MG63 (cell line): ENCODE measurements around the gene ALDH16A1. TPM values are rescaled to one million over a fixed set of nuclear protein-coding genes. Genes with fewer than 3 reads are reported as not detected.
A peak's percentile ranks its signal among the peaks of the same experiment; 100 is the strongest.

Experiments
- DNase-seq: peaks from one replicate; pipeline ENCODE4 v3.0.0-alpha.2; 2020
- H3K27me3 ChIP-seq: fragments of 250-450 bp; sonication (Bioruptor Pico); 2 replicates; pipeline ENCODE4 v1.5.1; 2020; ENCODE audit warnings: mild to moderate bottlenecking, moderate library complexity
- H3K36me3 ChIP-seq: fragments of 250-450 bp; sonication (Bioruptor Pico); 2 replicates; pipeline ENCODE4 v1.5.1; 2020; ENCODE audit warnings: mild to moderate bottlenecking, moderate library complexity
- H3K4me3 ChIP-seq: fragments of 250-450 bp; sonication (Bioruptor Pico); 2 replicates; pipeline ENCODE4 v1.5.1; 2020; ENCODE audit warnings: mild to moderate bottlenecking, moderate library complexity
- H3K9me3 ChIP-seq: fragments of 250-450 bp; sonication (Bioruptor Pico); 2 replicates; pipeline ENCODE4 v1.5.1; 2020; ENCODE audit warnings: mild to moderate bottlenecking, moderate library complexity
- total RNA-seq: library from RNA; depleted of rRNA; stranded (reverse); fragments of >200 nt; shearing (Covaris generic); gene quantifications from 2 replicates; pipeline ENCODE4 v1.2.3, GENCODE V29; 2014; ENCODE audit warnings: low replicate concordance

Gene ALDH16A1
- total RNA-seq, 1 experiment from 2014 or later, result 86.4 TPM

DNA sequence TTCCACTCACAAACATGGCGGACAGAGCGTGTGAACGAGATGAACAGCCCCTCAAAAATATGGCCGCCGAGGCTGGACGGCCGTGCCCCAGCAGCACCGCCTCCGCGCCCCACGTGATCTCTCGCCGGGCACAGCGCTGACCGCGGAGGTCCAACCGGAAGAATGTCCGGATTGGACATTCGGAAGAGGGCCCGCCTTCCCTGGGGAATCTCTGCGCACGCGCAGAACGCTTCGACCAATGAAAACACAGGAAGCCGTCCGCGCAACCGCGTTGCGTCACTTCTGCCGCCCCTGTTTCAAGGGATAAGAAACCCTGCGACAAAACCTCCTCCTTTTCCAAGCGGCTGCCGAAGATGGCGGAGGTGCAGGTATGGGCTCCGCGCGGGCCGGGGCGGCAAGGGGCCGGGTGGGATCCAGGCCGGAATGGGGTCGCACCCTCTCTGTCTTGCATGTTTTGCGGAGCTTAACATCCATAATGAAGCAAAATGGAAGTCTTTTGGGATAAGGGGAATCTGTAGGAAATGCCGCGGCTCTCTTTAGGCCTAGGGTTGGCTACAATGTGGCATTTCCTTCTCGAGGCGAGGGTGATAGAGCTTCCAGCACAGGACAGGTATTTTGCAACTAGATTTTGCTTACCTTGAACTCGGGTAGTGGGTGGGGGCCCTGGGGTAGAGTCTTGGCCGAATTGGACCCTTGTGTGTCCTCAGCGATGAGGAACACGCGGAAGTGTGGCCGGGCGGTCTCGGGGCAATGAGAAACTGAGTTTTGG, 34.4 kb downstream of the ALDH16A1 start, which contains the start of gene RPL13A:
Gene RPL13A, plus strand, starts transcription at position 332 of the 769 bp plus-strand sequence. Its CDS starts 22 bp downstream, at position 354.
- H3K36me3 ChIP-seq, result peaks cover 50% of the 10 kb centered on the region
- H3K4me3 ChIP-seq, result peak within 1 kb of the TSS; percentile 99
- peak; percentile 99 for DNase-seq
- peaks cover 9% of the 10 kb centered on the region for H3K9me3 ChIP-seq
- H3K27me3 ChIP-seq, result peaks cover 4% of the 10 kb centered on the region; the same call in 1 of the 2 replicates

DNA sequence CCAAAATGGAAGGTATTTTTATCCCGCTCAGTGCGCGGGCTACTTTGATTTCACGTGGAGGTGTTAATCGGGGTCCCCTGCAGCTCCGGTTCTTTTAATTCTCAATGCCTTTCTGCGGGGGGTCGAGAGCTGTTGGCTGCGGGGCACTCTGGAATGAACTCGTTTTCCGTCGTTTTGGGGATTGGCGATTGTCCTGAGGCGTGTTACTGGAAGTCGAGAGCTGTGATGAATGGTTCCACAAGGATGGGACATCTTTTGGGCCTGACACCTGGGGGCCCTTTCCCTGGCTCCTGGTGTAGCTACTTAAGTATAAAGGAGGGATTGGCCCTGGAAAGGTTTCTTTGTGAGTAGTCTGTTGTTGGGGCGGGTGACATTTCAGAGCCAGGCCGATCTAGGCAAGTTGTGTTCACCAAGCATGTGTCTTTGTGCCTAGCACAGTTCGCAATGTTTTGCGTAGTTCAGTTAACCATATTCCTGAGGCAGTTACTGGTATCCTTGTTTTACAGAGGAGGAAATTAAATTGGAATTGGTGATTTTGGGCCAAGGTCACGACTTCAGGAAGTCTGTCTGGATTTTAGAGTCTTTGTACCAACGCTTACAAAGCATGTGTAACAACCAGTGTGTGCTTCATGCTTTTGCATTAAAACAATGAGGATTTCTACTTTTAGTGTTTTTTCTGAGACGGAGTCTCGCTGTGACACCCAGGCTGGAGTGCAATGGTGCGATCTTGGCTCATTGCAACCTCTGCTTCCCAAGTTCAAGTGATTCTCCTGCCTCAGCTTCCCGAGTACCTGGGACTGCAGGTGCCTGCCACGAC, 35.2 kb downstream of the ALDH16A1 start:
- peaks cover 58% of the 10 kb centered on the region for H3K36me3 ChIP-seq

GRCh38 chr19:49488863-49489537, 36.0 kb downstream of the ALDH16A1 start:
- no peak for DNase-seq
- H3K36me3 ChIP-seq, result peaks cover 59% of the 10 kb centered on the region
- peaks cover 9% of the 10 kb centered on the region for H3K9me3 ChIP-seq
- H3K27me3 ChIP-seq, result peaks cover 9% of the 10 kb centered on the region; the same call in 1 of the 2 replicates
- H3K4me3 ChIP-seq, result peak overlapping the region; percentile 99

More for the DNA sequence above, 35.2 kb downstream of the ALDH16A1 start:
- Histone ChIP-seq H3K4me3 (peak overlapping the region; percentile 99), H3K27me3 (peaks cover 9% of the 10 kb centered on the region; the same call in 1 of the 2 replicates), H3K9me3 (peaks cover 9% of the 10 kb centered on the region)
- no peak for DNase-seq

DNA sequence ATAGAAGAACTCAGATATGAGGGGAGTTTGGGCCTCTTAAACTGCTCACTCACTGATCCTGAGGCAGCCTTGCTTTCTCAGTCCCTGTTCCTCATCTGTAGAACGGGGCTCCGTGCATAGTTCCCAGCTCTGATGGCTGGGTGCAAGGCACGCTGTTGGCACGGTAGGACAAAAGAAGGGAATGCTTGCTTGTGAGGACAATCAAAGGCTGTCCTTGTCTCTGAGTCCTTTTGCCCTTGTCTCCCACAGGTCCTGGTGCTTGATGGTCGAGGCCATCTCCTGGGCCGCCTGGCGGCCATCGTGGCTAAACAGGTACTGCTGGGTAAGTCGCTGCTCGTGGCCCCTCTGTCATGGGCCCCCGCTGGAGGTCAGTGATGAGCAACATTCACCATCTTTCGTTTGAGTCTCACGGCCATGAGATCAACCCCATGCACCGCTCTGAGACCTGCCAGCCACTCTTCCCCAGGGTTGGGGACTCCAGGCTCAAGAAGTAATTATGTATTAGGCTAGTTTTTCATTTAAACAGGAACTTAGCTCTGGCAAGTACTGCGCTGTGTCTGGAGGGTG, 36.7 kb downstream of the ALDH16A1 start:
- peaks cover 59% of the 10 kb centered on the region for H3K36me3 ChIP-seq
- DNase-seq, result peak; percentile 68
- peaks cover 9% of the 10 kb centered on the region for H3K9me3 ChIP-seq

GRCh38 chr19:49490287-49491029, 37.4 kb downstream of the ALDH16A1 start:
- Histone ChIP-seq H3K27me3 (peaks cover 9% of the 10 kb centered on the region; the same call in 1 of the 2 replicates), H3K9me3 (peaks cover 9% of the 10 kb centered on the region), H3K4me3 (peak overlapping the region; percentile 99), H3K36me3 (peaks cover 59% of the 10 kb centered on the region)
- no peak for DNase-seq

More for the DNA sequence above, 36.7 kb downstream of the ALDH16A1 start:
- peak overlapping the region; percentile 99 for H3K4me3 ChIP-seq
- peaks cover 9% of the 10 kb centered on the region; the same call in 1 of the 2 replicates for H3K27me3 ChIP-seq

DNA sequence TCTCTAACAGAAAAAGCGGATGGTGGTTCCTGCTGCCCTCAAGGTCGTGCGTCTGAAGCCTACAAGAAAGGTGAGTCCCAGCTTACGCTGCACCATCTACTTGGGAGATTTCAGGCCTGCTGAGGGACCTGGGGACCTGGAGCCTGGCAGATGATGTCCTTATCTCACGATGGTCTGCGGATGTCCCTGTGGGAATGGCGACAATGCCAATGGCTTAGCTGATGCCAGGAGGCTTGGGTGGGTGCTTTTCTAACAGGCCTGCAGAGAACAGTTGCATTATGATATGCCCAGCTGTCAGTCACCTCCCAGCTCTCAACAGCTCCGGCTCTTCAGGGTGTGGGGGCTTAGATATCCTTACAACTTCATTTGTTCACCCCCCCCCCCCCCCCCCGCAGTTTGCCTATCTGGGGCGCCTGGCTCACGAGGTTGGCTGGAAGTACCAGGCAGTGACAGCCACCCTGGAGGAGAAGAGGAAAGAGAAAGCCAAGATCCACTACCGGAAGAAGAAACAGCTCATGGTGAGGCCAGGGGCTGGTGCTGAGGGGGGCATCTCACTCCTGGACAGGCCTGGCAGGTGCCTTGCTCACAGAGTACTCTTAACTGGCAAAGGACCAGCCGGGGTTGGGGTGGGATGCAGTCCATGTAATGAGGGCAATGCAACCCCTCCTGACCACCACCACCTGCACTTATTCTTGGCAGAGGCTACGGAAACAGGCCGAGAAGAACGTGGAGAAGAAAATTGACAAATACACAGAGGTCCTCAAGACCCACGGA, 38.2 kb downstream of the ALDH16A1 start:
- peaks cover 9% of the 10 kb centered on the region for H3K9me3 ChIP-seq
- peaks cover 9% of the 10 kb centered on the region; the same call in 1 of the 2 replicates for H3K27me3 ChIP-seq
- H3K4me3 ChIP-seq, result peak overlapping the region; percentile 99; the same call in 1 of the 2 replicates
- DNase-seq, result no peak
- peaks cover 59% of the 10 kb centered on the region for H3K36me3 ChIP-seq

GRCh38 chr19:49491804-49492572, 39.0 kb downstream of the ALDH16A1 start:
- H3K4me3 ChIP-seq, result no peak overlapping the region; the same call in 1 of the 2 replicates
- no peak for DNase-seq
- peaks cover 9% of the 10 kb centered on the region; the same call in 1 of the 2 replicates for H3K27me3 ChIP-seq
- H3K9me3 ChIP-seq, result peaks cover 9% of the 10 kb centered on the region
- peaks cover 66% of the 10 kb centered on the region for H3K36me3 ChIP-seq

- H3K9me3 ChIP-seq, result peaks cover 9% of the 10 kb centered on the region
- H3K4me3 ChIP-seq, result no peak overlapping the region; the same call in 1 of the 2 replicates
- H3K36me3 ChIP-seq, result peaks cover 70% of the 10 kb centered on the region
- peaks cover 8% of the 10 kb centered on the region; the same call in 1 of the 2 replicates for H3K27me3 ChIP-seq
- DNase-seq, result no peak
Observed at GRCh38 chr19:49492573-49493405, 39.8 kb downstream of the ALDH16A1 start.

DNA sequence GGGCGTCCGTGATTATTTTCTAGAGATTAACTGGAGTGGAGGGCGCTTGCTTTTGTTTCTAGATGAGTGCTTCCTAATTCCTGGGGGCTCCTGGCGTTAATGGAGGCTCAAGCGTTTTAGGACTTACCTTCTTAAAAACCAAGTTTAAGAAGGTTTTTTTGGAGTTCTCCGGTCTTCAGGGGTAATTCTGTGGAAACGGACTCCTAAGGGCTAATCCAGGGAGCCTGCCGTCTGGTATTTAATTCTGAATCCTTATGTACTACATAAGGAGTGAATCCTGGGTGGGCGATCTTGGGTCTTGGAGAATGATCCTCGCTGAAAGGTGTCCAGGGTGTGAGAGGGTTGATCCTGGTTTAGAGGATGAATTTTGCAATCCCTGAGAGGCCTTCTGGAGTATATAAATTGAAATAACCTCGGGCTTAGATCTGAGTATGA, 43.6 kb downstream of the ALDH16A1 start:
- Histone ChIP-seq H3K27me3 (peaks cover 5% of the 10 kb centered on the region; the same call in 1 of the 2 replicates), H3K9me3 (no peaks in the 10 kb centered on the region; the same call in 1 of the 2 replicates), H3K4me3 (peak overlapping the region; percentile 90), H3K36me3 (peaks cover 58% of the 10 kb centered on the region)
- DNase-seq, result no peak

GRCh38 chr19:49497047-49497788, 44.2 kb downstream of the ALDH16A1 start:
- peak overlapping the region; percentile 90 for H3K4me3 ChIP-seq
- DNase-seq, result peak; percentile 72

GRCh38 chr19:49497789-49498103, 44.7 kb downstream of the ALDH16A1 start:
- peaks cover 3% of the 10 kb centered on the region; the same call in 1 of the 2 replicates for H3K27me3 ChIP-seq
- H3K9me3 ChIP-seq, result no peaks in the 10 kb centered on the region; the same call in 1 of the 2 replicates
- DNase-seq, result no peak
- peak overlapping the region; percentile 90 for H3K4me3 ChIP-seq
- peaks cover 46% of the 10 kb centered on the region for H3K36me3 ChIP-seq

More at GRCh38 chr19:49497047-49497788, 44.2 kb downstream of the ALDH16A1 start:
- no peaks in the 10 kb centered on the region; the same call in 1 of the 2 replicates for H3K9me3 ChIP-seq
- H3K27me3 ChIP-seq, result peaks cover 5% of the 10 kb centered on the region; the same call in 1 of the 2 replicates
- peaks cover 51% of the 10 kb centered on the region for H3K36me3 ChIP-seq

DNA sequence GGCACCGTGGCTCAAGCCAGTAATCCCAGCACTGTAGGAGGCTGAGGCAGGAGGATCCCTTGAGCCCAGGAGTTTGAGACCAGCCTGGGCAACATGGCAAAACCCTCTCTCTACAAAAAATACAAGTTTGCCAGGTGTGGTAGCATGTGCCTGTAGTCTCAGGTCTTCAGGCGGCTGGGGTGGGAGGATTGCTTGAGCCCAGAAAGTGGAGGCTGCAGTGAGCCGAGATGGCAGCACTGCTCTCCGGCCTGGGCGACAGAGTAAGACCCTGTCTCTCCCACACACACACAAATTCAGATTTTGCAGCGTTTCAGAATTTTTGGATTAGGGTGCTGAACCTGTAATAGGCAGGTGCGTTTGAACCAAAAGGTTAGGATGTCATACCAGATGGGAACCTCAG, 45.5 kb downstream of the ALDH16A1 start:
- Histone ChIP-seq H3K36me3 (peaks cover 40% of the 10 kb centered on the region), H3K4me3 (peak overlapping the region; percentile 90; the same call in 1 of the 2 replicates), H3K27me3 (no peaks in the 10 kb centered on the region), H3K9me3 (no peaks in the 10 kb centered on the region)
- DNase-seq, result no peak
